ENCODE data around the gene TRIM41. TPM values are rescaled to one million over a fixed set of nuclear protein-coding genes. Genes with fewer than 3 reads are reported as not detected.

The TRIM41 gene
- total and polyA plus RNA-seq, 2 of the 13 experiments (the other 11 are each of a cell fraction or from before 2014, with no cell fraction given) = 10.2 to 16.7 TPM

DNA sequence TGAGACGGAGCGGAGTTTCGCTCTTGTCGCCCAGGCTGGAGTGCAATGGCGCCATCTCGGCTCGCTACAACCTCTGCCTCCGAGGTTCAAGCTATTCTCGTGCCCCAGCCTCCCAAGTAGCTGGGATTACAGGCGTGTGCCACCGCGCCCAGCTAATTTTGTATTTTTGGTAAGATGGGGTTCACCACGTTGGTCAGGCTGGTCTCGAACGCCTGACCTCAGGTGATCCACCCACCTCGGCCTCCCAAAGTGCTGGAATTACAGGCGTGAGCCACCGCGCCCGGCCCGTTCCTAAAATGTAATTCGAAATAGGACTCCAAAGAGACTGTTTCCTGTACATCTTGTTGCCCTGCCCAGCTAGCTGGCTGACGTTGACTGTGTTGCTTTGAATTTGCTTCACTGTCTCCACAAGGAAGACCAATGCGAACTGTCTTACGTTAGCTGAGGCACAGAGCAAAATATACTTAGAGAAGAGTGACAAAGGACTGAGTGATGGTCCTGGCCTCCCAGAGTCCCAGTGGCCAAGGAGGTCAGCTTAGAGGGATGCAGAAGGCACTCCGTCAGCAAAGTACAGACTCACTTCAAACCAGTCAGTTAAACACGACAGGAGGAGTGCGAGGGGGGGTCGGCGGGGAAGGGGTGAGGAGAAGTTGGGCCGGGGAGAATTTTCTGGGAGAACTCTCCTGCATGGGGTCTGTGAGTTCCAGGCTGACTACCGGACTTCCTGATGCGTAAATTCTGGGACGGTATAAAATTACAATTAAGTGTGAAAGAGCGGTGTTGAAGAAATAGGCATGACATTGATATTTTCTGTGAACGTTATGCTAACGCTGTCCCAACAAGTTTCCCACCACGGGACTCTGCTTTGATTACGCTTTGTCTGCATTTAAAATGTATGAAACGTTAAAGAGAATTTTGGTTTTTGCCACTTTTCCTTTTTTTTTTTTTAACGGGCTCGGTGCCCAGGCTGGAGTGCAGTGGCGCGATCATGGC, 6.8 kb upstream of the TRIM41 start (continued):
- no peak for TF ChIP-seq POLR2AphosphoS5 (IDR thresholded peaks at IDR 0.05; ENCODE audit: low read depth, low read length)
- no peak for TF ChIP-seq HINFP (CRISPR knock-in tag; IDR thresholded peaks at IDR 0.05; ENCODE audit: low read depth)
- TF ChIP-seq, protein P1, sequence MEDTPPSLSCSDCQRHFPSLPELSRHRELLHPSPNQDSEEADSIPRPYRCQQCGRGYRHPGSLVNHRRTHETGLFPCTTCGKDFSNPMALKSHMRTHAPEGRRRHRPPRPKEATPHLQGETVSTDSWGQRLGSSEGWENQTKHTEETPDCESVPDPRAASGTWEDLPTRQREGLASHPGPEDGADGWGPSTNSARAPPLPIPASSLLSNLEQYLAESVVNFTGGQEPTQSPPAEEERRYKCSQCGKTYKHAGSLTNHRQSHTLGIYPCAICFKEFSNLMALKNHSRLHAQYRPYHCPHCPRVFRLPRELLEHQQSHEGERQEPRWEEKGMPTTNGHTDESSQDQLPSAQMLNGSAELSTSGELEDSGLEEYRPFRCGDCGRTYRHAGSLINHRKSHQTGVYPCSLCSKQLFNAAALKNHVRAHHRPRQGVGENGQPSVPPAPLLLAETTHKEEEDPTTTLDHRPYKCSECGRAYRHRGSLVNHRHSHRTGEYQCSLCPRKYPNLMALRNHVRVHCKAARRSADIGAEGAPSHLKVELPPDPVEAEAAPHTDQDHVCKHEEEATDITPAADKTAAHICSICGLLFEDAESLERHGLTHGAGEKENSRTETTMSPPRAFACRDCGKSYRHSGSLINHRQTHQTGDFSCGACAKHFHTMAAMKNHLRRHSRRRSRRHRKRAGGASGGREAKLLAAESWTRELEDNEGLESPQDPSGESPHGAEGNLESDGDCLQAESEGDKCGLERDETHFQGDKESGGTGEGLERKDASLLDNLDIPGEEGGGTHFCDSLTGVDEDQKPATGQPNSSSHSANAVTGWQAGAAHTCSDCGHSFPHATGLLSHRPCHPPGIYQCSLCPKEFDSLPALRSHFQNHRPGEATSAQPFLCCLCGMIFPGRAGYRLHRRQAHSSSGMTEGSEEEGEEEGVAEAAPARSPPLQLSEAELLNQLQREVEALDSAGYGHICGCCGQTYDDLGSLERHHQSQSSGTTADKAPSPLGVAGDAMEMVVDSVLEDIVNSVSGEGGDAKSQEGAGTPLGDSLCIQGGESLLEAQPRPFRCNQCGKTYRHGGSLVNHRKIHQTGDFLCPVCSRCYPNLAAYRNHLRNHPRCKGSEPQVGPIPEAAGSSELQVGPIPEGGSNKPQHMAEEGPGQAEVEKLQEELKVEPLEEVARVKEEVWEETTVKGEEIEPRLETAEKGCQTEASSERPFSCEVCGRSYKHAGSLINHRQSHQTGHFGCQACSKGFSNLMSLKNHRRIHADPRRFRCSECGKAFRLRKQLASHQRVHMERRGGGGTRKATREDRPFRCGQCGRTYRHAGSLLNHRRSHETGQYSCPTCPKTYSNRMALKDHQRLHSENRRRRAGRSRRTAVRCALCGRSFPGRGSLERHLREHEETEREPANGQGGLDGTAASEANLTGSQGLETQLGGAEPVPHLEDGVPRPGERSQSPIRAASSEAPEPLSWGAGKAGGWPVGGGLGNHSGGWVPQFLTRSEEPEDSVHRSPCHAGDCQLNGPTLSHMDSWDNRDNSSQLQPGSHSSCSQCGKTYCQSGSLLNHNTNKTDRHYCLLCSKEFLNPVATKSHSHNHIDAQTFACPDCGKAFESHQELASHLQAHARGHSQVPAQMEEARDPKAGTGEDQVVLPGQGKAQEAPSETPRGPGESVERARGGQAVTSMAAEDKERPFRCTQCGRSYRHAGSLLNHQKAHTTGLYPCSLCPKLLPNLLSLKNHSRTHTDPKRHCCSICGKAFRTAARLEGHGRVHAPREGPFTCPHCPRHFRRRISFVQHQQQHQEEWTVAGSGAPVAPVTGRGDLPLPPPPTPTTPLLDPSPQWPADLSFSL (CRISPR knock-in tag; IDR thresholded peaks at IDR 0.05) = 0 out of 2 replicates have a peak, but pooled peaks have one; percentile 26
- 0 out of 2 replicates have a peak, but pooled peaks have one; percentile 22 for TF ChIP-seq KDM1A (CRISPR knock-in tag; IDR thresholded peaks at IDR 0.05)
- TF ChIP-seq ZBTB38 (CRISPR knock-in tag; IDR thresholded peaks at IDR 0.05) = peak; percentile 44; the same call in 1 of the 2 replicates
- TF ChIP-seq, protein P2, sequence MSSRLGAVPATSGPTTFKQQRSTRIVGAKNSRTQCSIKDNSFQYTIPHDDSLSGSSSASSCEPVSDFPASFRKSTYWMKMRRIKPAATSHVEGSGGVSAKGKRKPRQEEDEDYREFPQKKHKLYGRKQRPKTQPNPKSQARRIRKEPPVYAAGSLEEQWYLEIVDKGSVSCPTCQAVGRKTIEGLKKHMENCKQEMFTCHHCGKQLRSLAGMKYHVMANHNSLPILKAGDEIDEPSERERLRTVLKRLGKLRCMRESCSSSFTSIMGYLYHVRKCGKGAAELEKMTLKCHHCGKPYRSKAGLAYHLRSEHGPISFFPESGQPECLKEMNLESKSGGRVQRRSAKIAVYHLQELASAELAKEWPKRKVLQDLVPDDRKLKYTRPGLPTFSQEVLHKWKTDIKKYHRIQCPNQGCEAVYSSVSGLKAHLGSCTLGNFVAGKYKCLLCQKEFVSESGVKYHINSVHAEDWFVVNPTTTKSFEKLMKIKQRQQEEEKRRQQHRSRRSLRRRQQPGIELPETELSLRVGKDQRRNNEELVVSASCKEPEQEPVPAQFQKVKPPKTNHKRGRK (CRISPR knock-in tag; IDR thresholded peaks at IDR 0.05) = no peak
- TF ChIP-seq GLI4 (CRISPR knock-in tag; IDR thresholded peaks at IDR 0.05; ENCODE audit: borderline replicate concordance) = no peak
- no peak for TF ChIP-seq RELA (CRISPR knock-in tag; IDR thresholded peaks at IDR 0.05)
- peak; percentile 95; the same call in 1 of the 2 replicates for TF ChIP-seq ZNF775 (CRISPR knock-in tag; IDR thresholded peaks at IDR 0.05; ENCODE audit: borderline replicate concordance)
- TF ChIP-seq ZFX (CRISPR knock-in tag; IDR thresholded peaks at IDR 0.05; ENCODE audit: low read depth) = 0 out of 2 replicates have a peak, but pooled peaks have one; percentile 20
- no peak for TF ChIP-seq PHF21A (CRISPR knock-in tag; IDR thresholded peaks at IDR 0.05)
- no peak for TF ChIP-seq DDIT3 (CRISPR knock-in tag; IDR thresholded peaks at IDR 0.05)
- TF ChIP-seq EEA1 (CRISPR knock-in tag; IDR thresholded peaks at IDR 0.05; ENCODE audit: borderline replicate concordance) = no peak
- TF ChIP-seq ZNF674 (CRISPR knock-in tag; IDR thresholded peaks at IDR 0.05; ENCODE audit: low read depth) = 0 out of 2 replicates have a peak, but pooled peaks have one; percentile 15
- TF ChIP-seq ZMYM3 (CRISPR knock-in tag; IDR thresholded peaks at IDR 0.05) = peak; percentile 76; the same call in 1 of the 2 replicates
- no peak for TF ChIP-seq NPAS2 (CRISPR knock-in tag; IDR thresholded peaks at IDR 0.05; ENCODE audit: borderline replicate concordance)
- 0 out of 2 replicates have a peak, but pooled peaks have one; percentile 29 for TF ChIP-seq ZNF446 (CRISPR knock-in tag; IDR thresholded peaks at IDR 0.05)
- no peak for TF ChIP-seq HMG20B (CRISPR knock-in tag; conservative IDR thresholded peaks at IDR 0.05)
